GM11168 (cell line): ENCODE data around the gene CCNF.
"Not testable (repeated sequence)": the region's sequence is repeated elsewhere in the genome, so short reads cannot be mapped to it uniquely, and the experiment has no call there.

Source experiments
- in situ Hi-C: fragments of 300-500 bp; cut with MboI; formaldehyde crosslinking; loops from one replicate; pipeline ENCODE4 v1.12.0; 2022; ENCODE audit warnings: low sequenced_read_pairs; ENCODE audit not compliant: unreplicated experiment

CCNF gene

GRCh38 chr16:2429034-2429770, at the start of gene CCNF:
Gene CCNF, plus strand, starts transcription at chr16:2429447. Its CDS starts 35 bp downstream, at chr16:2429482.
- in situ Hi-C loops: loop anchor here (5.0 kb wide), 1 partner anchor 82 kb away; no protein-coding TSS in a partner anchor

GRCh38 chr16:2383501-2383900, 45.7 kb upstream of the CCNF start:
- in situ Hi-C loops: no loop called here

GRCh38 chr16:2384426-2384825, 44.8 kb upstream of the CCNF start:
- in situ Hi-C loops: no loop called here

GRCh38 chr16:2385190-2385836, 43.9 kb upstream of the CCNF start:
- in situ Hi-C loops: no loop called here

GRCh38 chr16:2385982-2386381, 43.3 kb upstream of the CCNF start:
- in situ Hi-C loops: not testable (repeated sequence)

GRCh38 chr16:2386990-2387389, 42.3 kb upstream of the CCNF start:
- in situ Hi-C loops: no loop called here

GRCh38 chr16:2388139-2388874, 40.9 kb upstream of the CCNF start:
- in situ Hi-C loops: no loop called here

- in situ Hi-C loops: no loop called here
Measured at GRCh38 chr16:2388875-2389433, 40.3 kb upstream of the CCNF start.

- in situ Hi-C loops: no loop called here
Measured at GRCh38 chr16:2392025-2392424, 37.2 kb upstream of the CCNF start.

- in situ Hi-C loops: no loop called here
Measured at GRCh38 chr16:2398520-2398919, 30.7 kb upstream of the CCNF start.

- in situ Hi-C loops: no loop called here
Measured at GRCh38 chr16:2404099-2404498, 25.1 kb upstream of the CCNF start.

- in situ Hi-C loops: no loop called here
Measured at GRCh38 chr16:2415085-2415484, 14.2 kb upstream of the CCNF start.

GRCh38 chr16:2420035-2420434, 9.2 kb upstream of the CCNF start:
- in situ Hi-C loops: no loop called here

GRCh38 chr16:2422123-2422867, 7.0 kb upstream of the CCNF start:
- in situ Hi-C loops: no loop called here

GRCh38 chr16:2424061-2425007, 4.9 kb upstream of the CCNF start:
- in situ Hi-C loops: loop anchor here (5.0 kb wide), 1 partner anchor 77 kb away; no protein-coding TSS in a partner anchor

GRCh38 chr16:2425008-2425518, 4.2 kb upstream of the CCNF start:
- in situ Hi-C loops: loop anchor here (5.0 kb wide), 1 partner anchor 78 kb away; no protein-coding TSS in a partner anchor

- in situ Hi-C loops: loop anchor here (5.0 kb wide), 1 partner anchor 79 kb away; no protein-coding TSS in a partner anchor
Measured at GRCh38 chr16:2425825-2426430, 3.3 kb upstream of the CCNF start.

GRCh38 chr16:2426941-2427361, 2.3 kb upstream of the CCNF start:
- in situ Hi-C loops: loop anchor here (5.0 kb wide), 1 partner anchor 80 kb away; no protein-coding TSS in a partner anchor
